HG03159 (cell line): ENCODE results near the gene SLC4A4.
A peak's percentile ranks its signal among the peaks of the same experiment; 100 is the strongest.

Experiments
- ATAC-seq: cut with Tn5 transposase; IDR thresholded peaks from one replicate; pipeline ENCODE4 v1.9.1; 2021; ENCODE audit warnings: mild to moderate bottlenecking, moderate library complexity; ENCODE audit not compliant: unreplicated experiment

The SLC4A4 gene

DNA sequence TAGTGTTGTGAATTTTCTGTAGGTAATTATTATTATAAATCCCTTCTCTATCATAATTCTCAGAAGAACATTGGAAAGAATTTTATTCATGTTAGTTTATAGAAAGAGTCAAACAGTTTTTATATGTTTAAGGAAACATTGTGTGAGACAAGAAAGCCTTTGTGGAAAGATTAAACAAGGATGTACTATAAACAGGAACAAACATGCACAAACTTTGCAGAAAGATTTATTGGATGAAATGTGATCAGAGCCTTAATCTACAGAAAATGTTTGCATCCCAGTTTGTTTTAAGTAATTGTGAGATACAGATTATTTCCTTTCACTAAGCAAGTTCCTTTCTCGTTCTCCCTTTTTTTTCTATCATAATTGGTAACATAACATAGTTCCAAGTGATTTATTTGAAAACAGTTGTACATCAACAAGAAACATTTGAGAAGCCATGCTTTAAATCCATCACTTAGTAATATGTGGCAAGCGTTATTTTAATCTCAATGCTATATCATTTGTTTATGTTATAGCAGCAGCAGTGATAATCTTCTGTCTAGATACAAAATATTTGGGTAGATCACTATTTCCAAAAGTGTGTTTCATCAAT, 129.4 kb downstream of the SLC4A4 start:
- ATAC-seq, result no peak

DNA sequence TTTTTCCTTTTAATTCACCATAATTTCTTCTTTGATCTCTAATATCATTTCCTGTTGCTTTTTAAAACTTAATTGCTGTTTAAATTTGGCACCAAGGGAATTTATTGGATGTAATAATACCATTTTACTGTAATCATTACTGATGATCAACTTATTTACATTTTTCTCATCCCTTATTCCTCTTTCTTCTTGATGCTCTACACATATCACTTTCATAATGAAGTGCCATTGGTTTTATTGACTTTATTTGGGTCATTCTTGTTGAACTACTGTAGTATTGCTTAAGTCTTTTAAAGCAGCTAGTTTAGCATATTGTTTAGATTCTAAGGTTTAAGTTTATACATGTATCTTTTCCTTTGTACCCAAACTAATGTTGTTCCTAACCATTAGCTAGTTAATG, 130.7 kb downstream of the SLC4A4 start:
- ATAC-seq, result no peak

DNA sequence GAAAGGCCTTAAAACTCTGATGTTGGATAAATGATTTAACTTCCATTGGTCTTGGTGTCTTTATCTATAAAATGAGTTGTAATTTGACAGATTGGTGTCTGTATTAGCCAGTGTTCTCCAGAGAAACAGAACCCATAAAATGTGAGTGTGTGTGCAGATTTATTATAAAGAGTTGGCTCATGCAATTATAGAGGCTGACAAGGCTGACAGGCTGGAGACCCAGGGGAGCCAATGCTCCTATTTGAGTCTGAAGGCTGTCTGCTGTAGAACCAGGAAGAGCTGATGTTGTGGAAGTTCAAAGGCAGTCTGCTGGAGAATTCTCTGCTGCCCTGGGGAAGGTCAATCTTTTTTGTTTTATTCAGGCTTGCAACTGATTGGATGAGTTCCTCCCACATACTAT, 131.7 kb downstream of the SLC4A4 start:
- no peak for ATAC-seq

DNA sequence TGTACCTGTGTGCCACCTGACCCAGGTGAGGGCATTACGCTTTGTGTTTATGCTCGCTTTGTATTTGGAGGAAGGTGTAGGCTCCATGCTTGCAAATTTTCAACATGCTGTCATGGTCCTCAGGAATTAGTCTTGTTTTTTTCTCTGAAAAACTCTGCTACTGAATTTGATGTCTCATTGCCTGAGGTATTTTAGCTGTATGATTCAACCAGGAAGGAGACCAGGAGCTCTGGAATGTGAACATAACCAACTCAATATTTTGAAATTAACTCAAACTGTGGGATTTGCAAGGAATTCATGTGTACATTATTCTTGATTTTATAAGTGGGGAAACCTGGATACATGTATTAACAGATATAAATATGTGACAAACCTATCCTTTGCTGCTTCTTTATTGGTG, 134.1 kb downstream of the SLC4A4 start:
- ATAC-seq, result no peak

DNA sequence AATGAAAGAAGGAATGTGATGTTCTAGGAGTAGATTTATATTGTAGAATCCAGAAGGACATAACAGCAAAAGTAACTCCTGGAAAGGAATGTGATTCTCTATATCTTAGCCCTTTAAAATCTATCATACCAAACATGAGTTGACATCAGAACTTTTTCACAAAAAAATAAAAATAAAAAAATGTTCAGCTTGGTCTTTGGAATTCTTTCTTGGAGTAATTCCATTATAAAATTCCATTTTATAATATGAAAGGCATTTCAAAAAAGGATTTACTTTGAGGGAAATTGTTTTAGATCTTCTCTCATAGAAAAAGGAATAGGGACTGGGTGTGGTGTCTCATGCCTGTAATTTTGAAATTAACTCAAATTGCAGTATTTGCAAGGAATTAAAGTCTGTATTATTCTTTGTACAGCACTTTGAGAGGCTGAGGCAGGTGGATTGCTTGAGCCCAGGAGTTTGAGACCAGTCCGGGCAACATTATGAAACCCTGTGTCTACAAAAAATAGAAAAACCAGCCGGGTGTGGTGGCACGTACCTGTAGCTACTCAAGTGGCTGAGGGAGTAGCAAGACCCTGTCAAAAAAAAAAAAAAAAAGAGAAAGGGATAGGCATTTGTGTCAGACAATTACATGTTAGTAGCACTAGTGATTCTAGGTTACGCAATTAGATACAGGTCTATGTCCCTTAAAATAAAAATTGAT, 134.9 kb downstream of the SLC4A4 start:
- ATAC-seq, result no peak

DNA sequence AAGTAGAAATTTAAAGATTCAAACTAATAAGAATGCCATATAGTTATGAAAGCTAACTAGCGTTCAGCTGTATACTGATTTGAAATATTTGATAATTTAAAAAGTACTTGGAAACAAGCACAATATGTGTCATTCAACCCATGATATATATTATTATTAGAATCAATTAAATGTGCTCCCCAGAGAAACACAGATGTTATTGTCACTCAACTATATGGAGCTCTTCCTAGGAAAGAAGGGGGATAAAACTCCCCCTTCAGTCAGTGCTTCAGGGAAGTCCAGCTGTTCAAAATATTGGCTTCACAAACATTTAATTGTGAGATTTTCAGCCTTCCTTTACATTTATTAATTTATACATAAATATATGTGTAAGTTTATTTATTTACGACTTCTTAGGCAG, 135.9 kb downstream of the SLC4A4 start:
- no peak for ATAC-seq

DNA sequence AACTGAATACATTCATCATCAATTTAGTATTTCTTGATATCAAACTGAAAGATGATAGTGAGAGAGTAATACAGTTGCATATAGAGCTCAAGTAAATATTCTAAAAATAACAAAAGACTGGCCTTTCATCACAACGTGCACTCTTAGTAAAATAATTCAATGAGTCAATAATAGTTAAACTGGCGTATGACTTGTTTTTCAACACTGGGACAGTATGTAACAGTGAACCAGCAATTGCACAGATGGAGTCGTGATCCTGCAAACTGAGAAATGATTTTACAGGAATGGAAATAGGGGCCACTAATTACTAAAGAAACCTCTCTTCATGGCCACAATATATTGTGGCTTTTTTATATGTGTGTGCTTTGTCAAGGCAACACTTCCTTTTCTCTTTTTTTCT, 137.4 kb downstream of the SLC4A4 start:
- no peak for ATAC-seq

DNA sequence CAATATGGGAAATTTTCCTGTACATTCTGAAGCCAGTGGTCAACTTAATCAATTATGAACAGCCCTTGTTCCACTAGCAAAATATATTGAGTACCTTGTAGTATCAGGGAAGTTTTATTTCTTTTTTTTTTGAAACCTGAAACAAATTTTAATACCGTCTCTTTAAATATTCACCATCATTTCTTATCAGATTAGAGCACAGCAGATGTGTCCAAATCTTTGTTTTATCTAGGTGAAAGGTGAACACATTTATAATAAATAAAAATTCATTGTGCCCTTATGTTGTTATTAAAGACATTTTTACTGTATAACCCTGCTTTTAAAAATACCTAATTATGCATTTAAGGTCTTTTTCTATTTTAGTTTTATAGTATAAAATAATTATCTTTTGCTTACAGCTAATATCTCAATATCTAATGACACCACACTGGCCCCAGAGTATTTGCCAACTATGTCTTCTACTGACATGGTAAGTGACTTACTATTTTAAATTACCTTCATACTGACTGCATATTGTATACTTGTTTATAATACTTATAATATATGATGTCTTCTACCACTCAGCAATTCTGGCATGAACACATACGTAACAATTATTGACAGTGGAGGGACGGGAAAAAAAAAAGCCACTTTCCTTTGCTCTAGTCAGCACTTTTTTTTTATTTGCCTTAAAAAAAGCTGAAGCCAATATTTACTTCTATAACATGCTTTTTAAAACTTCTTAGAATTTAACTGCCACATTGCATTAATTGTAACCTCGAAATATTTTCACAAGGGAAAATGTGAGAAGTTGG, 147.9 kb downstream of the SLC4A4 start:
- no peak for ATAC-seq

DNA sequence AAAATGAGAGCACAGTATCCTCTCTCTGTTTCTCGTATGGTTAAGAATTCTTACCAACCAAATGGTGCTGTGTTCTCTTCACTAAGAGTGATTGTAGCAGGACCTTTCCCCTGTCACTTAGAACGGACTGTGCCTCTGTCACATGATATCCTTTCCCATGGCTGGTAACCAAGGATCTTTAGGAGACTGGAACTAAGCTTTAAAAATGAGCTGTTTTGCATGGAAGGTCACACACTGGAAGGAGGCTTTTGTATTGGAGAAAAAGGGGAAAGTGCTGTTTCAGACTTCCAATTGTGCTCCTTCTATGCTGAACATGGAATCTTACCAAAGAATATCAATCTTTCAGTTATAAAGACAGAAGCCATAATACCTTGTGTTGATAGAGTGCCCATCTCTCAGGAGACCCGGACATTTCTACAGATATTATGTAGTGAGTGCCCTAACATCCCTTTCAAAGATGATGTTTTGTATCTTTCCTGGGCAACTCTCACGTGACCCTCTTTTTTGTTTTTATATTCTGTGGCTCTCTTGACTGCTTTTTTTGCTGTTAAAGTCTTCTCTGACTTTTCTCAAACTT, 148.6 kb downstream of the SLC4A4 start:
- no peak for ATAC-seq

DNA sequence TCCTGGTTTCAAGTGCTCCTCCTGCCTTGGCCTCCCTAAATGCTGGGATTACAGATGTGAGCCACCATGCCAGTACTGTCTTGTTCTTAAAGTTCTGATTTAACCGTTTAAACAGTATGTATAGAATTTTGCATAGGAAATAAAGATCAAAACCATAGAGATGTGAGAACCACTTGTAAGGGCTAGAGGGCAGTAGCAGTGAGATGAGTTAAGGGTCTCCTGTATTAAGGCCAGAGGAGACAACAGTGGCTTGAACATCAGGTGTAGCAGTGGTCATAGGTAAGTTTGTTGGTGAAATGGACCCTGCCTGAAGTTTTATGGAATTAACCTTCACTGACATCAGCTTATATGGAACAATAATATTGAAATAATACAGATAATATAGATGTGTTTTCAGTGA, 155.7 kb downstream of the SLC4A4 start:
- no peak for ATAC-seq

DNA sequence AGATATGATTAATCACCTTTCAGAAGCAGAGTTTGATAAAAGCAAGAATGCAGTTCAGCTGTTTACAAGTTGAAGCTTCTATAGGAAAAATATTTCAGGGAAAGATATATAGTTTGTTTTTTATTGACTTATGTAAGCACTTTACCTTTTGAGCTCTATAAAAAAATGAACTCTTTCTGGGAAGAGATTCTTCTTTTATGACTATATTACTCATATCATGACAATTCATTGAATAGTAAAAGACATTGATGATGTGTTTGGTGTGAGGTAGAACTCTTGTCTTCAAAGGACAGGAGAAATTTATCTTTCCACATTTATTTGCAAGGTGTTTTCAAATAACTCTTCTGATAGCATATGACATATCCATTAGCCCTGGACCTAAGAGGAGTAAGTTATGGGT, 156.6 kb downstream of the SLC4A4 start:
- ATAC-seq, result no peak

DNA sequence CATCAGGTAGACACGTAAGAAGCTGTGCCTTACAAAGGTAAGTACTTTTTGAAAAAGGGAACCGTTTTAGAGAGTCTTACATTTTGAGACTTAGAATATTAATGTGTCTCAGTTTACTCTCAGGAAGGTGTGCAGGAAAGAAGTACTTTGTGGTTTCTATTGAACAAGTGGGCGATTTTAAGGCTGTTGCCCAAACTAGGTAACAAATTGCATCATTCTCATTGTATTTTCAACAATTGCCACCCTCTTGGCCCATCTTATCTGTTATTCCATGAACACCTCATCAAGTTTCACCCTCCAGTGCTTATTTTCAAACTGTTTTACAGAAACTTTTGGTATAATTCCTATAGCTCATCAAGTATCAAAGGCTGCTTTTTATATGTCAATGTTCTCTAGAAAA, 158.3 kb downstream of the SLC4A4 start:
- ATAC-seq, result no peak

DNA sequence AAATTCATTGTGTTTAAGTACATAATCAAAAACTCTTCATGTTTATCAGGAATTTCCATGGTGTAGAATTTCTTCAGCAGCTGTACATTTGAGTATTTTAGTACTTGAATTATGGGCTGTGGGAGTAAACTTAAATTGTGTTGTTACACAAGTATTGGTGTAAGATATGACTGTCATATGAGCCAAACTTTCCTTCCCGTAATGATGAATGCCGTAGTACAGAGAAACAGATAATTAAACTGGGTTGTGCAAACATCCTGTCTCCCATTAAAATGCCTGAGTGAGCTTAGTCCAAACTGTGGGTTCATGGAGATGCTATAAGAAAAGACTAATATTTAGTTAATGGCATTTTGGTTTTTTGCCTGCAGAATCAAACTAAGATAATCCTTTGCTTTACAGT, 159.2 kb downstream of the SLC4A4 start:
- no peak for ATAC-seq

DNA sequence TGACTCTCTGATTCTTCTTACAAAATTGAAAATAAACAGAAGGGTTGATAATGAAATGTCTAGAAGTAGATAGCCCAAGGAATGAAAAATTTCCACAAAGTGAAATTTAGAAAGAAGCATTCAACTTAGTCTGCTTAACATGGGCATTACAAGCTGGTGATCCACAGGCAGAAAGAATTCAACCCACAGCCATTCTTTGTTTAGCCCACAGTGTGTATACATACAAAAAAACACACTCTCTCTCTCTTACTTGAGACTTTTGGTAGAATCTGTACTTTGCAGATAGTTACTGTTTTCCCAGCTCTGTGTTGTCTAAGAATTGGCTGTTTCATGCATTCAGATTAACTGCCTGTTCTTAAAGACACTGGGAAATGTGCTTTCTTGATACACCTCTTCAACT, 159.8 kb downstream of the SLC4A4 start:
- ATAC-seq, result no peak

DNA sequence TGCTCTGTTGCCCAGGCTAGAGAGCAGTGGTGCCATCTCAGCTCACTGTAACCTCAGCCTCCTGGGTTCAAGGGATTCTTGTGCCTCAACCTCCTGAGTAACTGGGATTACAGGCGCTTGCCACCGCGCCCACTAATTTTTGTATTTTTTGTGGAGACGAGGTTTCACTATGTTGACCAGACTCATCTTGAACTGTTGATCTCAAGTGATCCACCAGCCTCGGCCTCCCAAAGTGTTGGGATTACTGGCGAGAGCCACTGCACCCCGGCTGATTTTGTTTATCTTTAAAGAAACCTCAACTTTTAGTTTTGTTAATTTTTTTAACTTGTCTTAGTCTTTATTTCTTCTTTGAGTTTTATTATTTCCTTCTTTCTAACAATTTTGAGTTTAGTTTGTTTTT, 163.2 kb downstream of the SLC4A4 start:
- no peak for ATAC-seq

DNA sequence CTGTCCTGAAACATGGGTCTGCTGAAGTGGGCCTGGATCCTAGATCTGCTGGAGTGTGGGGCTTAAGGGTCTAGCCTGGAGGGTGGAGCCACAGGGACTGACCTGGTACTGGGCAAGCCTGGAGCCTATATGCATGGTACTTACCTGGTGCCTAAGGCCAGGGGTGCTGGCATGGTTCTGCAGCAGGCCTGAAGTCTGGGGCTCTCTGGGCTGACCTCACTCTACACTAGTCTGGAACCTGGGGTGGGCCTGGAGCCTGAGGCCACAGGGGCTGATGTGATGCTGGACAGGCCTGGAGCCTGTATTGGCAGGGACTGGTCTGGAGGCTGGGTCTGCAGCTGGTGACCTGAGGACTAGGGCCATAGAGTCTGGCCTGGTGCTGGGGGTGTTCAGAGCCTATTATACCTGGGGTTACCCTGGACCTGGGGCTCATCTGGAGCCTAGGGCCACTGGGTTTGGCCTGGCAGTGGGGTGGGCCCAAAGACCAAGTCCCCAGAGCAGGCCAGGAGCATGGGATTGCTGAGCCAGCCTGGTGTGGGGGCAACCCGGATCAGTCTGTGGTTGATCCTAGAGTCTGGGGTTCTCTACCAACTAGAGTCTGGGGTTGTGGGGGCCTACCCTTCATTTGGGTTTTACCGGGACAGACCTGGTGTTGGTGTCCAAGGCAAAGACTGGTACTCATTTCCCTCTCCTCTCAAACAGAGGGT, 179.6 kb downstream of the SLC4A4 start:
- no peak for ATAC-seq

DNA sequence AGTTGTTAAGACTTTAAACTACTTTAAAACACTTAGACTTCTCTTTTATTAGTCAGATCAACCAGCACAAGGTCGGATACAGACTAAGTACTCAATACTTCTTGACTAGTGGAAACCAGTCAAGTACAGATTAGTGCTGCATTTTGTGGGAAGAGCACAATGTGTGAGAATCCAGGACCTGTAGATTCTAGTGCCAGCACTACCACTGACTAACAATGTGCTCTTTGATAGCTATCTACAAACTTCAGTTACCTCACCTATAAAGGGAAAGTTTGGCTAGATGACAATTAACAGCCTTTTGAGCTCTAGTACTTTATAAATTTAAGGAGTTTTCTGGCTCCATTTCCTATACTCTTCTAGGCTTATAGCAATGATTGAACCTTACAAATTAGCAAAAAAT, 181.5 kb downstream of the SLC4A4 start:
- ATAC-seq, result no peak

DNA sequence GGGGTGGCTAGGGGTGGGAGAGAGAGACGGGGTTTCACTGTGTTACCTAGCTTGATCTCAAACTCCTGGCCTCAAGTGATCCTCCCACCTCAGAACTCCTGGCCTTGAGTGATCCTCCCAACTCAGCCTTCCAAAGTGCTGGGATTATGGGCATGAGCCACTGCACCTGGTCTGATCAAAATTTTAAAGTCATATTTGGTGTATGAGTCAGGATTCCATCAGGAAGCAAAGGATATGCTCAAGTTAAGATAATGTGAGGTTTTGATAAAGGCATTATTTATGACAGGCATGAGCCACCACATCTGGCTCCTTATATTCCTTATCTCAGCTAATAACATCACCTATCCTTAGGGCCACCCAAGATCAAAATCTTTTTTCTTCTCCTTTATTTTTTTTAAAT, 182.0 kb downstream of the SLC4A4 start:
- ATAC-seq, result no peak

DNA sequence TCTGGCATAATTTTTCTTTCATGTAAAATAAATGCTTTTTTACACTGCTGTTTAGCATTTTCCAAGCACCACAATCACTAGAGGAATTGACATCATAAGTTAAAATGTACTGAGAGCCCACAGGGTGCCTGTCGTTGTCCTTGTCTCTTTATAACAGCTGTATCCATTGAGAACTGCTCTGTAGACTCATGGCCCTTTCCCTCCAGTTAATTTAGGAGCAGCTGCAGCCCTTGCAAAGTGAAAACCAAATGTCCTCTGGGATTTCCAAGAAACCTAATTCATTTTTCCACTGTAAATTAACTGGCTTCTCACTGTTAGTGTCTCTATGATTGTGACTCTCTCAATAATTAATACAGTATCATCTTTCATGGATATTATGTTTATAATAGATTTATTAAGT, 185.9 kb downstream of the SLC4A4 start:
- no peak for ATAC-seq

DNA sequence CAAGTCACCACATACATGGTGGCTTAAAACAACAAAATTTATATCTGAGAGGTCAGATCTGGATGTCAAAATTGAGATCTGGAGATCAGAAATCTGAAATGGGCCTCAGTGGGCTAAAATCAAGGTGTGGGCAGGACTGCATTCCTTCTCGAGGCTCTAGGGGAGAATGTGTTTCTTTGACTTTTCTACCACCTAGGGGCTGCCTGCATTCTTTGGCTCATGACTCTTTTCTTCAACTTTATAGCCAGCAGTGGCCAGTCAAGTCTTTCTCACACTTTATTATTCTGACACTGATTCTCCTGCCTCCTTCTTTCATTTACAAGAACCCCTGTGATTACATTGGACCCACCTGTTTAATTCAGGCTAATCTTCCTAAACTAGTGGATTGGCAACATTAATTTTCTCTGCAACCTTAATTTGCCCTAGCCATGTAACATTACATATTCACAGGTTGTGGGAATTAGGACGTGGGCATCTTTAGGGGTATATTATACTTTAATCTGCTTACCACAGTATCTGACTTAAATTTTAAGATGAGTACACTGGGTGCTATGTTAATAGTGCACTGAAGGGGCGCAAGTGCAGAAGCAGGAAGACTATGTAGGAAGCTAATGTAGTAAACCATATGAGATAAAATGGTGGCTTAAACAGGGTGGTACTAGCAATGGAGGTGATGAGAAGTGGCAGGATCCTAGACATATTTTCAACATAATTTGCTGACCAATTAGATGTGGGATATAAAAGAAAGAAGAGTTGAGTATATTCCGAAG, 188.0 kb downstream of the SLC4A4 start:
- peak; percentile 78 for ATAC-seq

DNA sequence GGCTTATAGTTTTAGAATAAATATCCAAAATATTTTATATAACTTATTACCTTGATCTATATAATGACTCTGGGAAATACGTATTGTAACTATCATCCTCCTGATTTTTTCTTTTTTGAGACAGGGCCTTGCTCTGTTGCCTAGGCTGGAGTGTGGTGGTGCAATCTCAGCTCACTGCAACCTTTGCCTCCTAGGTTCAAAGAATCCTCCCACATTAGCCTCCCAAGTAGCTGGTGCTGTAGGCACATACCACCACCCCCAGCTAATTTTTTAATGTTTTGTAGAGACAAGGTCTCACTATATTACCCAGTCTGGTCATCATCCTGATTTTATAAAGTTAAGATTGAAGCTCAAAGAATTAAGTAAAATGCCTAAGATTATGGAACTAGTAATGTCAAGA, 193.6 kb downstream of the SLC4A4 start:
- ATAC-seq, result no peak
